Activated naive CD8-positive, alpha-beta T cell treated with anti-CD3 and anti-CD28 coated beads, Interleukin-2, amount 50 U/mL, for 16 hours (primary cell): Measurements from ENCODE around the gene LRRC4C.

Source experiments
- DNase-seq: peaks from one replicate; pipeline ENCODE4 v3.0.0-alpha.2; 2020; ENCODE audit warnings: low read depth, low spot score

Gene LRRC4C

GRCh38 chr11:41414771-41415440 lies 44.5 kb downstream of the LRRC4C start:
- DNase-seq: no peak

- DNase-seq: no peak
Measured at GRCh38 chr11:41413843-41414242, 45.6 kb downstream of the LRRC4C start.

GRCh38 chr11:41405812-41406211 lies 53.6 kb downstream of the LRRC4C start:
- DNase-seq: no peak

- DNase-seq: no peak
Measured at GRCh38 chr11:41404109-41404508, 55.3 kb downstream of the LRRC4C start.

- no peak for DNase-seq
Measured at GRCh38 chr11:41403458-41403857, 56.0 kb downstream of the LRRC4C start.

GRCh38 chr11:41400819-41401382 lies 58.6 kb downstream of the LRRC4C start:
- DNase-seq: no peak

- DNase-seq: no peak
Measured at GRCh38 chr11:41400124-41400523, 59.3 kb downstream of the LRRC4C start.

GRCh38 chr11:41399323-41399722 lies 60.1 kb downstream of the LRRC4C start:
- DNase-seq: no peak

GRCh38 chr11:41398175-41398574 lies 61.3 kb downstream of the LRRC4C start:
- DNase-seq: no peak

GRCh38 chr11:41394521-41395195 lies 64.8 kb downstream of the LRRC4C start:
- no peak for DNase-seq

- DNase-seq: no peak
Measured at GRCh38 chr11:41392596-41392995, 66.9 kb downstream of the LRRC4C start.

GRCh38 chr11:41389623-41390130 lies 69.8 kb downstream of the LRRC4C start:
- no peak for DNase-seq

- DNase-seq: no peak
Measured at GRCh38 chr11:41384329-41384728, 75.1 kb downstream of the LRRC4C start.

GRCh38 chr11:41383768-41384167 lies 75.7 kb downstream of the LRRC4C start:
- no peak for DNase-seq

- no peak for DNase-seq
Measured at GRCh38 chr11:41382927-41383326, 76.5 kb downstream of the LRRC4C start.

GRCh38 chr11:41379084-41379483 lies 80.4 kb downstream of the LRRC4C start:
- DNase-seq: no peak

GRCh38 chr11:41377709-41378394 lies 81.6 kb downstream of the LRRC4C start:
- no peak for DNase-seq

- DNase-seq: no peak
Measured at GRCh38 chr11:41351825-41352224, 107.6 kb downstream of the LRRC4C start.

GRCh38 chr11:41346042-41346441 lies 113.4 kb downstream of the LRRC4C start:
- no peak for DNase-seq

GRCh38 chr11:41334007-41334933 lies 125.2 kb downstream of the LRRC4C start:
- no peak for DNase-seq

GRCh38 chr11:41333357-41333756 lies 126.1 kb downstream of the LRRC4C start:
- DNase-seq: no peak
